Neural cell (in vitro differentiated cells): ENCODE data around the gene RAB11FIP4. TPM values are rescaled to one million over a fixed set of nuclear protein-coding genes. Genes with fewer than 3 reads are reported as not detected.

Source experiments
- H2AFZ ChIP-seq: fragments of 200-600, 300-800 bp; sonication (generic), shearing (Covaris generic); 2 replicates; pipeline ENCODE4 v1.6.0; 2014; ENCODE audit warnings: low read depth, mild to moderate bottlenecking, antibody characterized with exemption, low read length, moderate library complexity
- H3F3A ChIP-seq: fragments of 200-600 bp; shearing (Covaris generic); 2 replicates; pipeline ENCODE4 v1.6.1; 2016; ENCODE audit warnings: mild to moderate bottlenecking, moderate library complexity, mixed read lengths, antibody characterized with exemption, low read length; ENCODE audit not compliant: insufficient read depth, poor library complexity, severe bottlenecking
- H3K27ac ChIP-seq: fragments of 200-600, 300-800 bp; sonication (generic), shearing (Covaris generic); 2 replicates; pipeline ENCODE4 v1.5.1; 2014; ENCODE audit warnings: mild to moderate bottlenecking, low read length, moderate library complexity
- H3K27me3 ChIP-seq: fragments of 300-800, 200-600 bp; sonication (generic), shearing (Covaris generic); 2 replicates; pipeline ENCODE4 v1.6.0; 2014; ENCODE audit warnings: mild to moderate bottlenecking, low read depth, low read length, moderate library complexity; ENCODE audit not compliant: insufficient read depth
- H3K36me3 ChIP-seq: fragments of 300-800, 200-600 bp; sonication (generic), shearing (Covaris generic); 2 replicates; pipeline ENCODE4 v1.5.1; 2014; ENCODE audit warnings: mild to moderate bottlenecking, antibody characterized with exemption, low read length, moderate library complexity; ENCODE audit not compliant: insufficient read depth
- H3K4me2 ChIP-seq: fragments of 300-800, 200-600 bp; sonication (generic), shearing (Covaris generic); 2 replicates; pipeline ENCODE4 v1.6.0; 2014; ENCODE audit warnings: mild to moderate bottlenecking, low read length
- H3K4me3 ChIP-seq: fragments of 300-800, 200-600 bp; sonication (generic), shearing (Covaris generic); 2 replicates; pipeline ENCODE4 v1.5.1; 2014; ENCODE audit warnings: mild to moderate bottlenecking, low read length, moderate library complexity
- H3K79me2 ChIP-seq: fragments of 200-600 bp; shearing (Covaris generic); replicated peaks from 2 replicates; pipeline ENCODE4 v1.6.0; 2014; ENCODE audit warnings: mild to moderate bottlenecking, low read length, moderate library complexity; ENCODE audit not compliant: insufficient read depth
- H3K9ac ChIP-seq: fragments of 300-800, 200-600 bp; sonication (generic), shearing (Covaris generic); 2 replicates; pipeline ENCODE4 v1.6.1; 2016; ENCODE audit warnings: mild to moderate bottlenecking, low read length, mixed read lengths
- H3K9me2 ChIP-seq: fragments of 200-600 bp; shearing (Covaris generic); 2 replicates; pipeline ENCODE4 v1.6.1; 2016; ENCODE audit warnings: mild to moderate bottlenecking, low read length, mixed read lengths; ENCODE audit not compliant: insufficient read depth
- H3K9me3 ChIP-seq: fragments of 200-600, 300-800 bp; sonication (generic), shearing (Covaris generic); 2 replicates; pipeline ENCODE4 v1.6.1; 2016; ENCODE audit warnings: mild to moderate bottlenecking, mixed run types, low read length, moderate library complexity, mixed read lengths
- H4K20me1 ChIP-seq: fragments of 200-600 bp; shearing (Covaris generic); 2 replicates; pipeline ENCODE4 v1.6.1; 2016; ENCODE audit warnings: mild to moderate bottlenecking, mixed run types; ENCODE audit not compliant: insufficient read depth
- EP300 ChIP-seq: fragments of 450-650 bp; conservative IDR thresholded peaks from 2 replicates; pipeline ENCODE4 v1.6.1; 2014; ENCODE audit warnings: antibody characterized with exemption, mild to moderate bottlenecking, moderate library complexity; ENCODE audit not compliant: poor library complexity, severe bottlenecking
- EZH2 ChIP-seq: fragments of 200-600, 300-800 bp; shearing (Covaris generic), sonication (generic); IDR thresholded peaks from 2 replicates; pipeline ENCODE4 v1.6.1; 2014; ENCODE audit warnings: antibody characterized with exemption, low read length, borderline replicate concordance, mild to moderate bottlenecking; ENCODE audit not compliant: insufficient read depth, poor library complexity, severe bottlenecking
- MXI1 ChIP-seq: fragments of 450-650 bp; conservative IDR thresholded peaks from 2 replicates; pipeline ENCODE4 v1.6.1; 2014; ENCODE audit warnings: antibody characterized with exemption, mild to moderate bottlenecking; ENCODE audit not compliant: poor library complexity, severe bottlenecking
- POLR2AphosphoS5 ChIP-seq: IDR thresholded peaks from 2 replicates; pipeline ENCODE4 v1.6.1; 2012
- RAD21 ChIP-seq: fragments of 450-650 bp; conservative IDR thresholded peaks from 2 replicates; pipeline ENCODE4 v1.6.1; 2014; ENCODE audit warnings: antibody characterized with exemption, mild to moderate bottlenecking, moderate library complexity
- SMC3 ChIP-seq: fragments of 450-650 bp; conservative IDR thresholded peaks from 2 replicates; pipeline ENCODE4 v1.6.1; 2014; ENCODE audit warnings: antibody characterized with exemption, mild to moderate bottlenecking, moderate library complexity; ENCODE audit not compliant: poor library complexity
- TAF1 ChIP-seq: IDR thresholded peaks from 2 replicates; pipeline ENCODE4 v1.6.1; 2012; ENCODE audit warnings: low read depth
- polyA plus RNA-seq: library from polyadenylated mRNA; depleted of rRNA; stranded (reverse); fragments of >200 nt; gene quantifications from 2 replicates; pipeline ENCODE4 v1.2.3, GENCODE V29; 2014
- TF ChIP-seq, protein P1 (sequence below): IDR thresholded peaks from 2 replicates; pipeline ENCODE4 v1.6.1; 2012; ENCODE audit warnings: borderline replicate concordance
- TF ChIP-seq, protein P2 (sequence below): fragments of 450-650 bp; IDR thresholded peaks from 2 replicates; pipeline ENCODE4 v1.5.1; 2014; ENCODE audit warnings: antibody characterized with exemption, mild to moderate bottlenecking, moderate library complexity; ENCODE audit not compliant: poor library complexity, severe bottlenecking

Gene RAB11FIP4
- polyA plus RNA-seq, 1 donor from 2014 or later = 14.4 TPM

- no peak overlapping the region for H3K9ac ChIP-seq
- H3K4me3 ChIP-seq = no peak overlapping the region
- H3K4me2 ChIP-seq = no peak overlapping the region
- H3K9me2 ChIP-seq = no peaks in the 10 kb centered on the region
- H4K20me1 ChIP-seq = no peaks in the 10 kb centered on the region
- no peaks in the 10 kb centered on the region for H3K27me3 ChIP-seq
- H3K27ac ChIP-seq = no peak overlapping the region
- H3K9me3 ChIP-seq = no peaks in the 10 kb centered on the region
- H3K79me2 ChIP-seq = no peaks in the 10 kb centered on the region
- H3K36me3 ChIP-seq = no peaks in the 10 kb centered on the region
- no peak overlapping the region for H2AFZ ChIP-seq
- TF ChIP-seq EZH2 (no peak), TAF1 (no peak), SMC3 (no peak), RAD21 (no peak), EP300 (no peak), MXI1 (no peak)
- TF ChIP-seq, protein P1, sequence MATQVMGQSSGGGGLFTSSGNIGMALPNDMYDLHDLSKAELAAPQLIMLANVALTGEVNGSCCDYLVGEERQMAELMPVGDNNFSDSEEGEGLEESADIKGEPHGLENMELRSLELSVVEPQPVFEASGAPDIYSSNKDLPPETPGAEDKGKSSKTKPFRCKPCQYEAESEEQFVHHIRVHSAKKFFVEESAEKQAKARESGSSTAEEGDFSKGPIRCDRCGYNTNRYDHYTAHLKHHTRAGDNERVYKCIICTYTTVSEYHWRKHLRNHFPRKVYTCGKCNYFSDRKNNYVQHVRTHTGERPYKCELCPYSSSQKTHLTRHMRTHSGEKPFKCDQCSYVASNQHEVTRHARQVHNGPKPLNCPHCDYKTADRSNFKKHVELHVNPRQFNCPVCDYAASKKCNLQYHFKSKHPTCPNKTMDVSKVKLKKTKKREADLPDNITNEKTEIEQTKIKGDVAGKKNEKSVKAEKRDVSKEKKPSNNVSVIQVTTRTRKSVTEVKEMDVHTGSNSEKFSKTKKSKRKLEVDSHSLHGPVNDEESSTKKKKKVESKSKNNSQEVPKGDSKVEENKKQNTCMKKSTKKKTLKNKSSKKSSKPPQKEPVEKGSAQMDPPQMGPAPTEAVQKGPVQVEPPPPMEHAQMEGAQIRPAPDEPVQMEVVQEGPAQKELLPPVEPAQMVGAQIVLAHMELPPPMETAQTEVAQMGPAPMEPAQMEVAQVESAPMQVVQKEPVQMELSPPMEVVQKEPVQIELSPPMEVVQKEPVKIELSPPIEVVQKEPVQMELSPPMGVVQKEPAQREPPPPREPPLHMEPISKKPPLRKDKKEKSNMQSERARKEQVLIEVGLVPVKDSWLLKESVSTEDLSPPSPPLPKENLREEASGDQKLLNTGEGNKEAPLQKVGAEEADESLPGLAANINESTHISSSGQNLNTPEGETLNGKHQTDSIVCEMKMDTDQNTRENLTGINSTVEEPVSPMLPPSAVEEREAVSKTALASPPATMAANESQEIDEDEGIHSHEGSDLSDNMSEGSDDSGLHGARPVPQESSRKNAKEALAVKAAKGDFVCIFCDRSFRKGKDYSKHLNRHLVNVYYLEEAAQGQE = no peak
- TF ChIP-seq, protein P2, sequence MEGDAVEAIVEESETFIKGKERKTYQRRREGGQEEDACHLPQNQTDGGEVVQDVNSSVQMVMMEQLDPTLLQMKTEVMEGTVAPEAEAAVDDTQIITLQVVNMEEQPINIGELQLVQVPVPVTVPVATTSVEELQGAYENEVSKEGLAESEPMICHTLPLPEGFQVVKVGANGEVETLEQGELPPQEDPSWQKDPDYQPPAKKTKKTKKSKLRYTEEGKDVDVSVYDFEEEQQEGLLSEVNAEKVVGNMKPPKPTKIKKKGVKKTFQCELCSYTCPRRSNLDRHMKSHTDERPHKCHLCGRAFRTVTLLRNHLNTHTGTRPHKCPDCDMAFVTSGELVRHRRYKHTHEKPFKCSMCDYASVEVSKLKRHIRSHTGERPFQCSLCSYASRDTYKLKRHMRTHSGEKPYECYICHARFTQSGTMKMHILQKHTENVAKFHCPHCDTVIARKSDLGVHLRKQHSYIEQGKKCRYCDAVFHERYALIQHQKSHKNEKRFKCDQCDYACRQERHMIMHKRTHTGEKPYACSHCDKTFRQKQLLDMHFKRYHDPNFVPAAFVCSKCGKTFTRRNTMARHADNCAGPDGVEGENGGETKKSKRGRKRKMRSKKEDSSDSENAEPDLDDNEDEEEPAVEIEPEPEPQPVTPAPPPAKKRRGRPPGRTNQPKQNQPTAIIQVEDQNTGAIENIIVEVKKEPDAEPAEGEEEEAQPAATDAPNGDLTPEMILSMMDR = no peak
- H3F3A ChIP-seq = no peaks in the 10 kb centered on the region
These were observed 19.9 kb upstream of the RAB11FIP4 start for GRCh38 chr17:31371511-31372097.

DNA sequence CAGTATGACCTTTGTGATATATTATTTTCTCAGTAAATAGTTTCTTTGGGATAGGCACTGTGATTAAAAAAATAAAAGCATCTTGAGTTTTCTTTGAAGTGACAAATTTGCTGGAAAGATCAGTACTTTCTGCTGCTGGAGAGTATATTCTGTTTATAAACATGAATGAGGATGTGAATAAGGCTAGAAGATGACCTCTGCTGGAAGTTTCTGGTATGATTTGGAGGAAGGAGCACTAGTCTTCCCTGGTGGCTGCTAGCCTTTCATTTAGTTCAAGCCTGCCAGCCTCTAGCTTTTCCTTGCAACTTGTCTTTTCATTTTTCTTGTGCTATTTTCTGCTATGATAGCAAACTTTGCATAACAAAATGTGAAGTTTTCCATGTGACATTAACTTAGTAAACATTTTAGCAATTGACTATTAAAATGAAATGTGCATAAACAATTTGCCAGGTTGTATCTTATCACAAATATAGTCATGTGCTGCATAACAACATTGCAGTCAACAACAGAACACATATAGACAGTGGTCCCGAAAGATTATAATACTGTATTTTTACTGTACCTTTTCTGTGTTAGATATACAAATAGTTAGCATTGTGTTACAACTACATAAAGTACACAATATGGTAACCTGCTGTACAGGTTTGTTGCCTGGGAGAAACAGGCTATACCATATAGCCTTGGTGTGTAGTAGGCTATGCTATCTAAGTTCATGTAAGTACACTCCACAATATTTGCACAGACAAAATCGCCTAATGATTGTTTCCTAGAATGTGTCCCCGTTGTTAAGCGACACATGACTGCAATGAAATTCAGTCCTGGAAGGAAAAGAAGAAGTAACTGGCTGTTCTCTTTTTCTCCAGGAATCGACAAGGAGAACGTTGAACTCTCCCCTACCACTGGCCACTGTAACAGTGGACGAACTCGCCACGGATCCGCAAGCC is 18.1 kb upstream of the RAB11FIP4 start:
- H4K20me1 ChIP-seq = no peaks in the 10 kb centered on the region
- H3K27ac ChIP-seq = no peak overlapping the region
- H3F3A ChIP-seq = no peaks in the 10 kb centered on the region
- H3K9me3 ChIP-seq = no peaks in the 10 kb centered on the region
- H3K36me3 ChIP-seq = no peaks in the 10 kb centered on the region
- no peak overlapping the region for H2AFZ ChIP-seq
- H3K4me3 ChIP-seq = no peak overlapping the region
- H3K9me2 ChIP-seq = no peaks in the 10 kb centered on the region
- no peaks in the 10 kb centered on the region for H3K27me3 ChIP-seq
- H3K79me2 ChIP-seq = no peaks in the 10 kb centered on the region
- no peak overlapping the region for H3K9ac ChIP-seq
- no peak overlapping the region for H3K4me2 ChIP-seq
- TF ChIP-seq SMC3 = peak; percentile 60
- TF ChIP-seq EZH2 = no peak
- TF ChIP-seq RAD21 = peak; percentile 52
- TF ChIP-seq, protein P2 = peak; percentile 60
- TF ChIP-seq, protein P1 = no peak
- TF ChIP-seq MXI1 = no peak
- TF ChIP-seq TAF1 = no peak
- TF ChIP-seq EP300 = no peak
- TF ChIP-seq POLR2AphosphoS5 = no peak
